Cardiac fibroblast (primary cell): ENCODE measurements around the gene CALD1.

Source experiments
- DNase-seq, 2 donors: peaks; one replicate each; pipeline versions ENCODE4 v3.0.0 to v3.0.0-alpha.2; 2010; ENCODE audit warnings: low read depth in 2 of 2
- H3K4me3 ChIP-seq, 2 donors: replicated peaks in 1 of 2; 1 replicate in 1 of 2; 2 replicates in 1 of 2; pipeline ENCODE4 v1.5.1; 2011; ENCODE audit warnings: low read depth in 2 of 2, low read length in 2 of 2, mild to moderate bottlenecking in 2 of 2, moderate library complexity in 1 of 2
- CTCF ChIP-seq: IDR thresholded peaks from one replicate; pipeline ENCODE4 v1.5.1; 2011; ENCODE audit warnings: low read depth, mild to moderate bottlenecking, low read length, inconsistent platforms

Gene CALD1

GRCh38 chr7:134829380-134829986, 50.0 kb downstream of the CALD1 start:
- no peak for DNase-seq
- no peak for TF ChIP-seq CTCF
- no peak overlapping the region for H3K4me3 ChIP-seq

GRCh38 chr7:134831862-134832261, 52.4 kb downstream of the CALD1 start:
- TF ChIP-seq CTCF: no peak
- no peak overlapping the region for H3K4me3 ChIP-seq
- DNase-seq: peak; percentile 57 to 74

GRCh38 chr7:134832367-134832766, 52.9 kb downstream of the CALD1 start:
- H3K4me3 ChIP-seq: no peak overlapping the region
- no peak for DNase-seq
- TF ChIP-seq CTCF: no peak

- DNase-seq: peak; percentile 66 to 81
- no peak overlapping the region for H3K4me3 ChIP-seq
- no peak for TF ChIP-seq CTCF
Measured at GRCh38 chr7:134834689-134835462, 55.4 kb downstream of the CALD1 start.

GRCh38 chr7:134835463-134835823, 56.0 kb downstream of the CALD1 start:
- no peak overlapping the region for H3K4me3 ChIP-seq
- DNase-seq: peak in 1 of 2 donors; percentile 43
- no peak for TF ChIP-seq CTCF

GRCh38 chr7:134836447-134836846, 57.0 kb downstream of the CALD1 start:
- no peak for TF ChIP-seq CTCF
- H3K4me3 ChIP-seq: no peak overlapping the region
- DNase-seq: peak; percentile 96 to 99
